Right hindlimb (tissue), 1 donor: ENCODE measurements around the gene MRAS.
"Not testable (repeated sequence)": the region's sequence is repeated elsewhere in the genome, so short reads cannot be mapped to it uniquely, and the experiment has no call there.

Source experiments
- DNase-seq: peaks from one replicate; pipeline ENCODE4 v3.0.0-alpha.2; 2018

Gene MRAS

GRCh38 chr3:138426211-138426610, 77.8 kb downstream of the MRAS start:
- DNase-seq = no peak

GRCh38 chr3:138426754-138427153, 78.4 kb downstream of the MRAS start:
- not testable (repeated sequence) for DNase-seq

- DNase-seq = no peak
These were observed 81.3 kb downstream of the MRAS start for GRCh38 chr3:138429665-138430064.

GRCh38 chr3:138432576-138433240, 84.3 kb downstream of the MRAS start:
- no peak for DNase-seq

- no peak for DNase-seq
These were observed 85.5 kb downstream of the MRAS start for GRCh38 chr3:138433892-138434275.

GRCh38 chr3:138434276-138434874, 86.0 kb downstream of the MRAS start, which contains the start of gene ESYT3:
ESYT3 (plus strand) TSS chr3:138434616; CDS start chr3:138434799, 183 bp downstream.
- peak; percentile 75 for DNase-seq

- no peak for DNase-seq
These were observed 86.7 kb downstream of the MRAS start for GRCh38 chr3:138434875-138435772.

GRCh38 chr3:138435840-138436239, 87.5 kb downstream of the MRAS start:
- DNase-seq = no peak

- DNase-seq = no peak
These were observed 88.9 kb downstream of the MRAS start for GRCh38 chr3:138437281-138437680.

- DNase-seq = no peak
These were observed 90.5 kb downstream of the MRAS start for GRCh38 chr3:138438896-138439295.

GRCh38 chr3:138439646-138440045, 91.3 kb downstream of the MRAS start:
- no peak for DNase-seq

- DNase-seq = no peak
These were observed 91.7 kb downstream of the MRAS start for GRCh38 chr3:138440121-138440521.

GRCh38 chr3:138440596-138440995, 92.2 kb downstream of the MRAS start:
- DNase-seq = no peak

GRCh38 chr3:138441256-138441655, 92.9 kb downstream of the MRAS start:
- no peak for DNase-seq

GRCh38 chr3:138441742-138442141, 93.4 kb downstream of the MRAS start:
- DNase-seq = no peak

- DNase-seq = no peak
These were observed 94.1 kb downstream of the MRAS start for GRCh38 chr3:138442433-138442832.

- DNase-seq = no peak
These were observed 94.7 kb downstream of the MRAS start for GRCh38 chr3:138443091-138443490.

GRCh38 chr3:138443521-138444503, 95.4 kb downstream of the MRAS start:
- peak; percentile 72 for DNase-seq

- DNase-seq = no peak
These were observed 96.9 kb downstream of the MRAS start for GRCh38 chr3:138445236-138445635.

GRCh38 chr3:138445654-138446053, 97.3 kb downstream of the MRAS start:
- DNase-seq = no peak

- no peak for DNase-seq
These were observed 100.3 kb downstream of the MRAS start for GRCh38 chr3:138448631-138449030.

GRCh38 chr3:138449490-138449889, 101.1 kb downstream of the MRAS start:
- no peak for DNase-seq
